Measurements from ENCODE around the gene NDOR1. TPM values are rescaled to one million over a fixed set of nuclear protein-coding genes. Genes with fewer than 3 reads are reported as not detected.

NDOR1 gene
- total RNA-seq (2021), result 27.7 and 28.8 TPM in 2 replicates
- Bru-seq, nascent RNA, result percentile 65 among the genes with signal in this experiment
- BruChase-seq, experiment 1, labeled RNA remaining after a 2-hour chase, result percentile 78 among the genes with signal in this experiment
- BruChase-seq, experiment 2, labeled RNA remaining after a 6-hour chase, result percentile 83 among the genes with signal in this experiment
- long read RNA-seq, partial matches to known transcripts, result 10 of 22 reads
- long read RNA-seq, other reads (novel, unspliced or antisense), result 8 of 22 reads

DNA sequence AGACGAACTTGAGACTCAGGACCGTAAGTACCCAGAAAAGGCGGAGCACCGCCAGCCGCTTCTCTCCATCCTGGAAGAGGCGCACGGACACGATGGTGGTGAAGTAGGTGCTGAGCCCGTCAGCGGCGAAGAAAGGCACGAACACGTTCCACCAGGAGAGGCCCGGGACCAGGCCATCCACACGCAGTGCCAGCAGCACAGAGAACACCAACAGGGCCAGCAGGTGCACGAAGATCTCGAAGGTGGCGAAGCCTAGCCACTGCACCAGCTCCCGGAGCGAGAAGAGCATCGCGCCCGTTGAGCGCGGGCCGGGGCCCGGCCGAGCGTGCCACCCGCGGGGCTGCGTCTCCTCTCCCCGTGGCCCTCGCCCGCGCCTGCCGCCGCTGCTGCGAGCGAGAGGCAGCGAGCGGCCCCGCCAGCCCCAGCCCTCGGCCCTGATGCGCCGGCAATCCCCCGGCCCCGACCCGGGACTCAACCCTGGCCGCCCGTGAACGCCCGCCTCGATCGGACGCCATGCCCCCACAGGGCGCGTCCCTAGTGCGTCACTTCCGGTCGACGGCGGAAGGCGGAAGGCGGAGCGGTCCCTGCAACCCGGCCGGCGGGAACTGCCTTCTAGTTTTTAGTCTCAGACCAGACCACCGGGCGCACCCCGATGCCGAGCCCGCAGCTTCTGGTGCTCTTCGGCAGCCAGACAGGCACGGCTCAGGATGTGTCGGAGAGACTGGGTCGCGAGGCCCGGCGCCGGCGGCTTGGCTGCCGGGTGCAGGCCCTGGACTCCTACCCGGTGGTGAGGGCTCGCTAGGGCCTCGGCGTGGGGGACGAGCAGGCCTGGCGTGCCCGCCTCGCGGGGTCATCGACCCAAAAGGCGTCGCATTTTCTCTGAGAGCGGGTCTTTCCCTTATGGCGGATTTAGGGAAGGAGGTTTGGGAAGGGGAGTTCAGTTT lies at the start of gene NDOR1, which contains the start of gene TMEM203:
NDOR1 (plus strand) TSS at position 575 of the 944 bp plus-strand sequence; CDS start at position 653, 78 bp downstream.
TMEM203 (minus strand) TSS at position 523 of the 944 bp plus-strand sequence; CDS start at position 289, 234 bp downstream.
- CTCF ChIA-PET, result interaction anchor here (0.7 kb wide), 1 partner anchor 17 kb away, joined by 3 read pairs; no protein-coding TSS in a partner anchor
- POLR2A ChIA-PET (ENCODE audit: unreplicated experiment), result interaction anchor here (0.6 to 0.8 kb wide), 3 partner anchors 18 to 258 kb away, joined by 3 to 8 read pairs (median 3); no protein-coding TSS in a partner anchor
- H3K9me2 ChIP-seq (ENCODE audit: insufficient read depth), result no peaks in the 10 kb centered on the region
- no TSS peak for BruUV-seq (replicated peaks)
- TF ChIP-seq, protein P1, sequence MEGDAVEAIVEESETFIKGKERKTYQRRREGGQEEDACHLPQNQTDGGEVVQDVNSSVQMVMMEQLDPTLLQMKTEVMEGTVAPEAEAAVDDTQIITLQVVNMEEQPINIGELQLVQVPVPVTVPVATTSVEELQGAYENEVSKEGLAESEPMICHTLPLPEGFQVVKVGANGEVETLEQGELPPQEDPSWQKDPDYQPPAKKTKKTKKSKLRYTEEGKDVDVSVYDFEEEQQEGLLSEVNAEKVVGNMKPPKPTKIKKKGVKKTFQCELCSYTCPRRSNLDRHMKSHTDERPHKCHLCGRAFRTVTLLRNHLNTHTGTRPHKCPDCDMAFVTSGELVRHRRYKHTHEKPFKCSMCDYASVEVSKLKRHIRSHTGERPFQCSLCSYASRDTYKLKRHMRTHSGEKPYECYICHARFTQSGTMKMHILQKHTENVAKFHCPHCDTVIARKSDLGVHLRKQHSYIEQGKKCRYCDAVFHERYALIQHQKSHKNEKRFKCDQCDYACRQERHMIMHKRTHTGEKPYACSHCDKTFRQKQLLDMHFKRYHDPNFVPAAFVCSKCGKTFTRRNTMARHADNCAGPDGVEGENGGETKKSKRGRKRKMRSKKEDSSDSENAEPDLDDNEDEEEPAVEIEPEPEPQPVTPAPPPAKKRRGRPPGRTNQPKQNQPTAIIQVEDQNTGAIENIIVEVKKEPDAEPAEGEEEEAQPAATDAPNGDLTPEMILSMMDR (conservative IDR thresholded peaks at IDR 0.05), result no peak
- no peak for TF ChIP-seq EZH2 (IDR thresholded peaks at IDR 0.05; ENCODE audit: low read depth)
- no peaks in the 10 kb centered on the region for H3K27me3 ChIP-seq (ENCODE audit: insufficient read depth, low read depth)
- H3K4me3 ChIP-seq, result peak within 1 kb of the TSS; percentile 99
- H3K36me3 ChIP-seq (ENCODE audit: low read depth), result no peaks in the 10 kb centered on the region
- intact Hi-C loops (cut with micrococcal nuclease; ENCODE audit: unreplicated experiment), result no loop called here
- H3K4me1 ChIP-seq (replicated peaks; ENCODE audit: insufficient read depth), result peaks cover 29% of the 10 kb centered on the region
- peaks cover 25% of the 10 kb centered on the region; the same call in 1 of the 2 replicates for H3F3A ChIP-seq (ENCODE audit: insufficient read depth, low read depth)
- H2AFZ ChIP-seq, result peak within 1 kb of the TSS; percentile 84
- peak within 1 kb of the TSS; percentile 100 for H3K4me2 ChIP-seq
- H3K9me3 ChIP-seq (ENCODE audit: insufficient read depth, low read depth), result no peaks in the 10 kb centered on the region
- peaks cover 66% of the 10 kb centered on the region for H3K79me2 ChIP-seq (ENCODE audit: low read depth)
- peak; percentile 65 to 85 for DNase-seq
- no peak within 1 kb of the TSS for H3K27ac ChIP-seq
- H4K20me1 ChIP-seq (ENCODE audit: insufficient read depth), result peaks cover 7% of the 10 kb centered on the region; the same call in 1 of the 2 replicates

DNA sequence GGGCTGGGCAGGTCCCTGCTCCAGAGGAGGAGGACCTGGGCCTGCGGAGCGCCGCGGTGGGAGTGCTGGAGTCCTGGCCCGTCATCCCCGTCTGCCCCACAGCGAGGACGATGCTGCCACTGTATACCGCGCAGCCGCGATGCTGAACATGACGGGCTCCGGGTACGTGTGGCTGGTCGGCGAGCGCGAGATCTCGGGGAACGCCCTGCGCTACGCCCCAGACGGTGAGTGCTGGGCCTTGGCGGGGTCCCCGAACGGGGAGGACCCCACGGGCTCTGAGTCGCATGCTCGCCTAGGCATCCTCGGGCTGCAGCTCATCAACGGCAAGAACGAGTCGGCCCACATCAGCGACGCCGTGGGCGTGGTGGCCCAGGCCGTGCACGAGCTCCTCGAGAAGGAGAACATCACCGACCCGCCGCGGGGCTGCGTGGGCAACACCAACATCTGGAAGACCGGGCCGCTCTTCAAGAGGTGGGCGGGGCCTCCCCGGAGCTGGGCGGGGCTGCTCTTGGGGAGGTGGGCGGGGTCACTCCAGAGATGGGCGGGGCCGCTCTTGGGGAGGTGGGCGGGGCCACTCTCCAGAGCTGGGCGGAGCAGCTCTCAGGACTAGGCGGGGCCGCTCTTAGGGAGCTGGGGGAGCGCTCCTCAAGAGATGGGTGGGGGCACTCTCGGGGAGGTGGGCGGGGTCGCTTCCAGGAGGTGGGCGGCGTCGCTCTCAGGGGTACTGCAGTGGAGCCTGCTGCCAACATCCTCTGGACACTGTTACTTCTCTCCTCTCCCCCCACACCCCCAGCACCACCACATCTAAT lies 48.7 kb upstream of the NDOR1 start:
- Histone ChIP-seq H3K27me3 (ENCODE audit: insufficient read depth, low read depth) (no peaks in the 10 kb centered on the region), H3K4me2 (no peak overlapping the region), H3K4me3 (no peak overlapping the region), H3F3A (ENCODE audit: insufficient read depth, low read depth) (peaks cover 26% of the 10 kb centered on the region), H3K9me2 (ENCODE audit: insufficient read depth) (no peaks in the 10 kb centered on the region), H3K9me3 (ENCODE audit: insufficient read depth, low read depth) (no peaks in the 10 kb centered on the region), H3K36me3 (ENCODE audit: low read depth) (no peaks in the 10 kb centered on the region), H3K27ac (no peak overlapping the region), H3K4me1 (replicated peaks; ENCODE audit: insufficient read depth) (no peaks in the 10 kb centered on the region), H4K20me1 (ENCODE audit: insufficient read depth) (no peaks in the 10 kb centered on the region), H3K79me2 (ENCODE audit: low read depth) (no peaks in the 10 kb centered on the region), H2AFZ (no peak overlapping the region)
- BruUV-seq (replicated peaks), result no TSS peak
- POLR2A ChIA-PET (ENCODE audit: unreplicated experiment), result interaction anchor here (0.5 kb wide), 2 partner anchors 48 to 67 kb away, joined by 3 to 10 read pairs; no protein-coding TSS in a partner anchor
- intact Hi-C loops (cut with micrococcal nuclease; ENCODE audit: unreplicated experiment), result no loop called here
- CTCF ChIA-PET, result interaction anchor here (0.6 kb wide), 1 partner anchor 11 kb away, joined by 4 read pairs; no protein-coding TSS in a partner anchor
- TF ChIP-seq, protein P1 (conservative IDR thresholded peaks at IDR 0.05), result no peak
- TF ChIP-seq EZH2 (IDR thresholded peaks at IDR 0.05; ENCODE audit: low read depth), result no peak
- DNase-seq, result no peak
